OCI-LY7 (cell line): ENCODE data around the gene LYRM2. TPM values are rescaled to one million over a fixed set of nuclear protein-coding genes. Genes with fewer than 3 reads are reported as not detected.
A peak's percentile ranks its signal among the peaks of the same experiment; 100 is the strongest.

ENCODE experiments used
- BruUV-seq: library from RNA; stranded (reverse); fragments of 400-500 nt; replicated peaks from 2 replicates; lab custom pipeline; 2021; lab: Mats Ljungman, UMichigan
- CTCF ChIA-PET: fragments of 300-600 bp; sonication (Branson Sonifier 250); formaldehyde crosslinking; loops from one replicate; lab custom pipeline; 2022; ENCODE audit warnings: antibody characterized with exemption; ENCODE audit not compliant: unreplicated experiment; lab: Charles Lee
- POLR2A ChIA-PET: fragments of 300-600 bp; sonication (Branson Sonifier 250); formaldehyde crosslinking; loops from one replicate; lab custom pipeline; 2022; ENCODE audit warnings: antibody characterized with exemption; lab: Charles Lee
- DNase-seq: peaks from one replicate; pipeline ENCODE4 v3.0.0-alpha.2; 2015; ENCODE audit warnings: low spot score
- H2AFZ ChIP-seq: fragments of 200-600 bp; sonication (generic), shearing (Covaris generic); 2 replicates; pipeline ENCODE4 v1.6.1; 2014; ENCODE audit warnings: mild to moderate bottlenecking, antibody characterized with exemption, low read length, moderate library complexity
- H3K27ac ChIP-seq: fragments of 200-600 bp; sonication (generic); 2 replicates; pipeline ENCODE4 v1.5.1; 2014; ENCODE audit warnings: mixed run types, low read depth, mild to moderate bottlenecking, moderate library complexity, low read length, inconsistent platforms; ENCODE audit not compliant: poor library complexity, severe bottlenecking
- H3K36me3 ChIP-seq: fragments of 200-600 bp; sonication (generic); 2 replicates; pipeline ENCODE4 v1.6.1; 2014; ENCODE audit warnings: mild to moderate bottlenecking, antibody characterized with exemption, low read length, moderate library complexity, mixed read lengths; ENCODE audit not compliant: insufficient read depth
- H3K4me1 ChIP-seq: fragments of 200-600 bp; sonication (generic); 2 replicates; pipeline ENCODE4 v1.5.1; 2014; ENCODE audit warnings: mild to moderate bottlenecking, low read length; ENCODE audit not compliant: insufficient read depth, poor library complexity, severe bottlenecking
- H3K4me2 ChIP-seq: fragments of 200-600 bp; sonication (generic); 2 replicates; pipeline ENCODE4 v1.6.1; 2014; ENCODE audit warnings: mild to moderate bottlenecking, low read length
- H3K4me3 ChIP-seq: fragments of 200-600 bp; sonication (generic); 2 replicates; pipeline ENCODE4 v1.5.1; 2014; ENCODE audit warnings: mild to moderate bottlenecking, low read depth, low read length; ENCODE audit not compliant: poor library complexity, severe bottlenecking
- H3K79me2 ChIP-seq: fragments of 200-600 bp; sonication (generic); 2 replicates; pipeline ENCODE4 v1.6.1; 2016; ENCODE audit warnings: low read depth, mild to moderate bottlenecking, low read length, moderate library complexity, mixed read lengths; ENCODE audit not compliant: insufficient read depth
- H3K9me2 ChIP-seq: fragments of 200-600 bp; sonication (generic); 2 replicates; pipeline ENCODE4 v1.6.1; 2016; ENCODE audit warnings: mild to moderate bottlenecking, low read length, mixed read lengths; ENCODE audit not compliant: insufficient read depth
- H3K9me3 ChIP-seq: fragments of 200-600 bp; sonication (generic); 2 replicates; pipeline ENCODE4 v1.6.1; 2014; ENCODE audit warnings: mild to moderate bottlenecking, mixed run types, low read length, mixed read lengths
- H4K20me1 ChIP-seq: fragments of 200-600 bp; sonication (generic); 2 replicates; pipeline ENCODE4 v1.6.1; 2014; ENCODE audit warnings: mild to moderate bottlenecking, antibody characterized with exemption, low read length, moderate library complexity, mixed read lengths; ENCODE audit not compliant: insufficient read depth
- EZH2phosphoT487 ChIP-seq: fragments of 200-600 bp; sonication (generic); IDR thresholded peaks from 2 replicates; pipeline ENCODE4 v1.6.1; 2018; ENCODE audit warnings: low read depth, borderline replicate concordance, mild to moderate bottlenecking, mixed run types, antibody characterized with exemption, low read length, moderate library complexity, mixed read lengths
- intact Hi-C: fragments of 100-400 bp; cut with micrococcal nuclease; formaldehyde crosslinking; loops from one replicate; pipeline ENCODE4 v1.10.0; 2022; ENCODE audit not compliant: unreplicated experiment
- total RNA-seq, 2 experiments: library from RNA; depleted of rRNA in 1 of 2; stranded (reverse); fragments of >200 nt in 1 of 2; shearing (Covaris generic) in 1 of 2; gene quantifications; 2 replicates each; pipeline ENCODE4 v1.2.3, GENCODE V29; 2014 to 2022
- TF ChIP-seq, protein P1 (sequence below): fragments of 200-600 bp; sonication (generic); conservative IDR thresholded peaks from 2 replicates; pipeline ENCODE4 v1.5.1; 2014; ENCODE audit warnings: mild to moderate bottlenecking, antibody characterized with exemption, low read length, moderate library complexity, mixed read lengths

The LYRM2 gene
- total RNA-seq, 2 experiments from 2014 or later = 17.7 to 40.6 TPM

DNA sequence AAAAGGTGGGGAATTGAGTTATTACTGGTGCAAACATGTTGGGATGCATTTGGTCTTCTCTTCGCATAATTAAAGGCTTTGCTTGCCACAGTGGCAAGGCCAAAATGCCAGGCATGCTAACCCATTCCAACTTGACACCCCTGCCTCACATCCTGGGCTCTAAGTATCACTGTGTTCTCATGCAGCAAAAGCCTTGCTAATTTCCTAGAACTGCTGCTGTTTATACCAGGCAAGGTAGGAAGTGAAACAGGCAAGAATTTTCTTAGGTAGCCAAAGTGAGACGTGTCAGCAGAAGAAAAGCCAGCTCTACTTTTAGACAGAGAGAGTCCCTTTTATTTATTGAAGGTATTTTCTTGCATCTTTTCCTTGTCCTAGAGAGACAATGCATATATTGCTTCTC is 41.2 kb downstream of the LYRM2 start:
- no peak overlapping the region for H3K4me2 ChIP-seq
- H3K4me3 ChIP-seq = no peak overlapping the region
- no peaks in the 10 kb centered on the region for H3K36me3 ChIP-seq
- ChIA-PET POLR2A (no interaction called here), CTCF (no interaction called here)
- no peaks in the 10 kb centered on the region for H3K9me2 ChIP-seq
- peaks cover 28% of the 10 kb centered on the region for H3K4me1 ChIP-seq
- no peak overlapping the region for H2AFZ ChIP-seq
- no peak overlapping the region for H3K27ac ChIP-seq
- TF ChIP-seq, protein P1, sequence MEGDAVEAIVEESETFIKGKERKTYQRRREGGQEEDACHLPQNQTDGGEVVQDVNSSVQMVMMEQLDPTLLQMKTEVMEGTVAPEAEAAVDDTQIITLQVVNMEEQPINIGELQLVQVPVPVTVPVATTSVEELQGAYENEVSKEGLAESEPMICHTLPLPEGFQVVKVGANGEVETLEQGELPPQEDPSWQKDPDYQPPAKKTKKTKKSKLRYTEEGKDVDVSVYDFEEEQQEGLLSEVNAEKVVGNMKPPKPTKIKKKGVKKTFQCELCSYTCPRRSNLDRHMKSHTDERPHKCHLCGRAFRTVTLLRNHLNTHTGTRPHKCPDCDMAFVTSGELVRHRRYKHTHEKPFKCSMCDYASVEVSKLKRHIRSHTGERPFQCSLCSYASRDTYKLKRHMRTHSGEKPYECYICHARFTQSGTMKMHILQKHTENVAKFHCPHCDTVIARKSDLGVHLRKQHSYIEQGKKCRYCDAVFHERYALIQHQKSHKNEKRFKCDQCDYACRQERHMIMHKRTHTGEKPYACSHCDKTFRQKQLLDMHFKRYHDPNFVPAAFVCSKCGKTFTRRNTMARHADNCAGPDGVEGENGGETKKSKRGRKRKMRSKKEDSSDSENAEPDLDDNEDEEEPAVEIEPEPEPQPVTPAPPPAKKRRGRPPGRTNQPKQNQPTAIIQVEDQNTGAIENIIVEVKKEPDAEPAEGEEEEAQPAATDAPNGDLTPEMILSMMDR = no peak
- TF ChIP-seq EZH2phosphoT487 = no peak
- peak; percentile 21 for DNase-seq
- intact Hi-C loops = loop anchor here (5.0 kb wide), 2 partner anchors 165 to 225 kb away; partner anchors contain the start of gene ANKRD6
- no peaks in the 10 kb centered on the region for H4K20me1 ChIP-seq
- no peaks in the 10 kb centered on the region for H3K79me2 ChIP-seq
- BruUV-seq = no TSS peak
- H3K9me3 ChIP-seq = peaks cover 8% of the 10 kb centered on the region; the same call in 1 of the 2 replicates

DNA sequence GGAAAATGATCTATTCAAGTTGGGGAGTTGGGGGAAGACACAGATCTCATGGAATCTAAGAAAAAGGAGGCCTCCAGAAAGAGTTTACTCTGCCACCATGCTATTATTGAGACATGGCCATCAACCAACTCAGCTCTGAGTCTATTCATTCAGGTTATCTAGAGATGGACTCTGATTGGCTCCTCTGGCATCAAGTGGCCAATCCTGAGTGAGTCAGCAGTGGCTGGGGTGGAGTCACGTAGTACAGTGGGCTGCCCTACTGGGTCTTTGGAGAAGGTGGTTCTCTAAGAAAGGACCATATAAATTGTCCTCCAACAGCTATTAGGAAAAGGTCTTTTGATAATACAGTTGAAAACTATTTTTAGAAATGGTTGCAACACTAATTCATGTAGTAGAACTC is 42.1 kb downstream of the LYRM2 start:
- Histone ChIP-seq H3K36me3 (no peaks in the 10 kb centered on the region), H3K4me2 (peak overlapping the region; percentile 31), H3K9me2 (no peaks in the 10 kb centered on the region), H2AFZ (peak overlapping the region; percentile 88), H3K79me2 (no peaks in the 10 kb centered on the region), H3K4me3 (no peak overlapping the region), H4K20me1 (no peaks in the 10 kb centered on the region), H3K27ac (peak overlapping the region; percentile 27), H3K4me1 (peaks cover 28% of the 10 kb centered on the region), H3K9me3 (peaks cover 8% of the 10 kb centered on the region; the same call in 1 of the 2 replicates)
- DNase-seq = no peak
- BruUV-seq = no TSS peak
- CTCF ChIA-PET = no interaction called here
- intact Hi-C loops = loop anchor here (5.0 kb wide), 2 partner anchors 164 to 224 kb away; partner anchors contain the start of gene ANKRD6
- TF ChIP-seq EZH2phosphoT487 = no peak
- TF ChIP-seq, protein P1 = no peak
- POLR2A ChIA-PET = no interaction called here

DNA sequence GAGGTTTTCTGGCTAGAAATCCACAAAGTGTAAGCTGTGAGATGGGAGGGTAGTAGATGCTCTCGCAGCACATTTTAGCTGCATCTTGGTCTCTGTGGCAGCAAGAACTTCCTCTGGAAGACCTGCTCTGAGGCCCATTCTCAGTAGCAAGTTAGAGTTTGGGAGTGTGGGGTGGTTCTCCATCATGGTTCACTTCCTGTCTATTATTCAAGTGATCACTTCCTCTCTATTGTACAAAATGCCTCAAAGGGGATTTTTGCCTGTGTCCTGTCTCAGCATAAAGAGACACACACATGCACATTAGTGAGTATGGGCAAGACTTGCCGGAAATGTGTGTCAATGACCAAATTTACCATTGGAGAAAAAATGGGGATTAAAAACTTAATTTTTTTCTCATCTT is 42.5 kb downstream of the LYRM2 start:
- peak overlapping the region; percentile 88 for H2AFZ ChIP-seq
- H4K20me1 ChIP-seq = no peaks in the 10 kb centered on the region
- no peaks in the 10 kb centered on the region for H3K79me2 ChIP-seq
- intact Hi-C loops = loop anchor here (5.0 kb wide), 2 partner anchors 164 to 224 kb away; partner anchors contain the start of gene ANKRD6
- H3K4me1 ChIP-seq = peaks cover 28% of the 10 kb centered on the region
- BruUV-seq = no TSS peak
- no peaks in the 10 kb centered on the region for H3K36me3 ChIP-seq
- peak overlapping the region; percentile 27 for H3K27ac ChIP-seq
- H3K9me3 ChIP-seq = peaks cover 8% of the 10 kb centered on the region; the same call in 1 of the 2 replicates
- TF ChIP-seq, protein P1 = no peak
- no peak for TF ChIP-seq EZH2phosphoT487
- DNase-seq = peak; percentile 77
- ChIA-PET CTCF (interaction anchor here (0.6 kb wide), 1 partner anchor 195 kb away, joined by 3 read pairs; no protein-coding TSS in a partner anchor), POLR2A (no interaction called here)
- no peaks in the 10 kb centered on the region for H3K9me2 ChIP-seq
- H3K4me2 ChIP-seq = peak overlapping the region; percentile 31
- no peak overlapping the region for H3K4me3 ChIP-seq
